Jurkat, Clone E6-1 (cell line): ENCODE measurements around the gene RBMS3.

ENCODE experiments used
- DNase-seq: peaks from one replicate; pipeline ENCODE4 v3.0.0-alpha.2; 2011; ENCODE audit warnings: low read depth, low spot score
- H3K4me3 ChIP-seq: 2 replicates; pipeline ENCODE4 v1.5.1; 2011; ENCODE audit warnings: mild to moderate bottlenecking, low read length, control low read depth, moderate library complexity

RBMS3 gene

DNA sequence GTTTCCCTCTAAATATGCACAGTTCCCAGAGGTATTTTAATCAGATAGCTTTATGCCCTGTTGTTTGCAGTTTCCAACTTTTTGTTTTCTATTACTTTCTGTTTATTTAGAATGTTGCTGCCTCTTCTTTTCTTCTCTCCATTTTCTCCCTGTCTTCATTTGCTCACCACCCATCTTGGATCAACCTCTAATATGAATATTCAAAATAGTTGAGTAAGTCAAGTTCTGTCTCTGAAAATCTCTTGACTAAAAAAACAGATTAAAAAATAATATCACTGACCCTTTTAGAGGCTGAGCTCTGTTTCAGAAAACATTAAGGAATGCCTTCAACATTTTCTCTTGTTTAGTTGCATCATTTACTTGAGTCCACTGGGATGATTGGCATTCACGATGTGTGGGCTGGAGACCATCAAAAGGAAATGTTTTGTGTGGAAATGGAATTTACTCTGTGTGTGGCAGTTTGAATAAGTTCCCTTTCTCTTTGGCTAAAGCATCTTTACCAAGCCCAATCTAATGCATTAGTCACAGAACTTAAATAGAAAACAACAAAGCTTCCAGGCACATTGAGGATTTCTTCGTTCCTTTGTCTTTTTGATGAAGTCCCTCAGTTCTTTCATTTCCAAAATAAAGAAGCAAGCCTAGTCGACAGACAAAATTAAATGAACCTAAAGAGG, 691.6 kb downstream of the RBMS3 start:
- DNase-seq, result no peak
- H3K4me3 ChIP-seq, result no peak overlapping the region

DNA sequence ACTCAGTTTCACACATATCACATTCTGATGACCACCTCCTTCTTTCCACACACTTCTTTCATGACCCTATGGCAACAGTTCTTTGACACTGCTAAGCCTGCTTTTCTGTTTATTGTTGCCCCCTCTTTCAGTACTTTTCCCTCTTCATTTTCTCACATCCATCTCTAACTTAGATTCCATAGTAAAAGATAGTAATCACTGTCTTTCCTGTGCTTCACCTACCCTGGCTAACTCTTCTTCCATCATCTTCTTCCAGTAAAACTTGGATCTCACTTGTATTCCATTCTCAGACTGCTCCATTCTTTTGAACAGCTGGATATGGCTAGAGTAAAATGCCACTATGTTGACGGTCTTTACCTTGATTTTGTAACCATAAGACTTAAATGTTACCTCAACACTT, 692.9 kb downstream of the RBMS3 start:
- no peak overlapping the region for H3K4me3 ChIP-seq
- no peak for DNase-seq

DNA sequence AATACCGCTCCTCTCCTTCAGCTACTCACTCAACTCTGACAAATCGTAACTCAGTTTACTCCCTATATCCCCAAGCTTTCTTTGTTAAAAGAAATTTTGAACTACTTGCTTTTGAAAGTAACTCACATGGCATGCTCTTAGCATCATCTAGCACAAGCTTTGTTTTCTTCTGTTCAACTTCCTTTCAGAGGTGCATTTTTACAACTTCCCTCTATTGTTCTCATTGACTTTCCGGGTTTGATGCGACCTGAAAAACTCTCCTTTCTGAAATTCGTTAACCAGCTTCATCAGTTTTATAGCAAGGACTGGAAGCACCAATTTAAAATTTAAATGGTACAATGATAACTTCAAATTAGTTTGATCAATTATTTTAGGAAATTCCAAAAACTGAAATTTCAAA, 696.0 kb downstream of the RBMS3 start:
- DNase-seq, result no peak
- H3K4me3 ChIP-seq, result no peak overlapping the region

- no peak overlapping the region for H3K4me3 ChIP-seq
- DNase-seq, result no peak
Observed at GRCh38 chr3:29977360-29977759, 696.5 kb downstream of the RBMS3 start.

GRCh38 chr3:29978036-29978435, 697.2 kb downstream of the RBMS3 start:
- no peak overlapping the region for H3K4me3 ChIP-seq
- DNase-seq, result no peak

DNA sequence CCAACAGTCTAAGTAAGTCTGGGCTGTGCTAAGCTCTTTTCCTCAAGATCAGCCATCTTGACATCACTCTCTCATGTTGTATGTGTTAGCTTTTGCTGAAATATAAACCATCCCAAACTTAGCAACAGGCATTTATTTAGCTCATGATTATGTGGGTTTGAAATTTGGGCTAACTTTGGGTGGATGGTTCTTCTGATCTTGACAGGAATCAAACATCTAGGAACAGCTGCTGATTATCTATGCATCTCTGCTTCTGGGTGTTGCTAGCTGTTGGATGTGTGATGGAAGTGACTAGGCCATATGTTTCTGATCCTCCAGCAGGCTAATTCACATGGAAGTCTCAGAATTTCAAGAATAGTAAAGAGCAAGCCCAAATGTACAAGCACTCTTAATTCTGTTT, 710.3 kb downstream of the RBMS3 start:
- DNase-seq, result no peak

DNA sequence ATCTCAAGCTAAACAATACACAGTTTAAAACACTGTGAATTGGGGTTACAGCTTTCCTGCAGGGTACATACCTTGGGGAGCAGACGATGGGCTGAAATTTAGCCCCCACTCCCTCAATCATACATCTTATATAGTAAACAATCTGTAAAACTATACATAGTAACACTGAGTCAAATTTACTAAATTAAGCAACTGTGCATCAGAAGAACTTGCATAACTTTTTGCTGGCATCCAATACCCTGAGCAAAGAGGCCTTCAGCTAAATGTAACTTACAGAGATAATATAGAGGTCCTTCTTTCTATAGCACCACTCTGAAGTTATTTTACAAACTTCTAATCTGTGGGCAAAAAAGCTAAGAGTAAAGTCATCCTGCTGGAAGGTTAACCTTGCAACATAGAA, 721.9 kb downstream of the RBMS3 start:
- no peak for DNase-seq

More for the DNA sequence above, 710.3 kb downstream of the RBMS3 start:
- no peak overlapping the region for H3K4me3 ChIP-seq

GRCh38 chr3:30003741-30004140, 722.9 kb downstream of the RBMS3 start:
- no peak for DNase-seq

More for the DNA sequence above, 721.9 kb downstream of the RBMS3 start:
- H3K4me3 ChIP-seq, result no peak overlapping the region

GRCh38 chr3:30004481-30004880, 723.6 kb downstream of the RBMS3 start:
- DNase-seq, result no peak
- H3K4me3 ChIP-seq, result no peak overlapping the region

More at GRCh38 chr3:30003741-30004140, 722.9 kb downstream of the RBMS3 start:
- H3K4me3 ChIP-seq, result no peak overlapping the region

DNA sequence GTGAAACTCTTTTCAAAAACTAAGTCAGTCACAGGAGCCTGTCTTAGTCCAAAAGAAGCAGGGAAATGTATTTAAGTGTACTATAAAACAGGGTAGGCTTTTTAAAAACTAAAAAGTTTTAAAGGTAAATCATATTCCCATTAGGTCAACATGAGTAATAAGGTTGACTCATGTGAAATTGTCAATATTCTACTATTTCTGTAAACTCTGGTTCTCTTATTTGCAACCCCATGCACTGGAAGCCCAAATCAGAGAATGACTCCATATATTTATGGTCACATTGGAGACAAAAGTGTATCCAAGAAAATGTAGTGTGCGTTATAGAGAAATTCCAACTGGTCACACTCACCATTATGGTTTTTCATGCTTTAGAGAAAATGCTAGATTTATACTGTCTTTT, 725.2 kb downstream of the RBMS3 start:
- no peak for DNase-seq
- no peak overlapping the region for H3K4me3 ChIP-seq

DNA sequence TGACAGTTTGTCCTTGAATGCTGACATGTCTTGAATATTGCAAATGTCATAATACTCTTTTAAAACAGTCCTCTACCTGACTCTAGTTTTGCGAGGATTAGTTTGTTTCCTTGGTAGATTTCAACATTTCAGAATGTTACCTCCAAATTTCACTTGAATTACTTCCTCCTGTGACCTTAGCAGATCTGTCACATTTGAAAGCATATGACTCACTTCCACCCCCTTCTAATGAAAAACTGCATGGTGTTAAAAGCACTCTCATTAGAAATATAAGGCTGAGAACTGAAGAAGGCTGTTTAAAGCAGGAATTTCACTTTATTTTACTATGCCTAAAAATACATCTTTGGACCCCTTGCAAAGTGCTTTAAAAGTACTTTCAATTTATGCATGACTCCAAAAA, 726.8 kb downstream of the RBMS3 start:
- no peak overlapping the region for H3K4me3 ChIP-seq
- DNase-seq, result no peak

DNA sequence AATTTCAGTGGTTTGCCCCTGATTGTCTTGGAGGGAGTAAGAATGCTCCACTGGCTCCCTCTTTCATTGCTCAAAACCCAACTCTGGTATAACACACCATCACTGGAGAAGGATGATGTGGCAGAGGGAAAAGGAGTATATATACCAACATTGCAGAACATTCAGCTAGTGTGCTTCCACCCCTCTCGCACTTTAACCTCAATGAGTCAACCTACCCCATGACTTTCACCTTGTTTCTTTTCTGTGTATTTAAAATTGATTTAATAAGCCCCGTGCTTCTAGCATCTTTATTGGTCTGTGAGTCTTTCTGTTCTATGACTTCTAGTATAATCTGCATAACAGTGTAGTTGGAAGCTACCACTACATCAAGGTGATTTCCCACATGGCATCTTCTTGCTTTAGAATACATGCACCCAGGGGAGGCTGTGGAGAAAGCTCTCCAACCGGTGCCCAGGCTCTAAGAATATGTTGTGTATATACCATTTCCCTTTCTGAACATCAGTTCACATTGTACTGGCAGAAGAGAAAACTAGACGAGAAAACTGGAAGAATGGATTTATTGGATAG, 730.4 kb downstream of the RBMS3 start:
- no peak for DNase-seq
- no peak overlapping the region for H3K4me3 ChIP-seq

- DNase-seq, result peak; percentile 33
- H3K4me3 ChIP-seq, result no peak overlapping the region
Observed at GRCh38 chr3:30012941-30013543, 732.2 kb downstream of the RBMS3 start.

DNA sequence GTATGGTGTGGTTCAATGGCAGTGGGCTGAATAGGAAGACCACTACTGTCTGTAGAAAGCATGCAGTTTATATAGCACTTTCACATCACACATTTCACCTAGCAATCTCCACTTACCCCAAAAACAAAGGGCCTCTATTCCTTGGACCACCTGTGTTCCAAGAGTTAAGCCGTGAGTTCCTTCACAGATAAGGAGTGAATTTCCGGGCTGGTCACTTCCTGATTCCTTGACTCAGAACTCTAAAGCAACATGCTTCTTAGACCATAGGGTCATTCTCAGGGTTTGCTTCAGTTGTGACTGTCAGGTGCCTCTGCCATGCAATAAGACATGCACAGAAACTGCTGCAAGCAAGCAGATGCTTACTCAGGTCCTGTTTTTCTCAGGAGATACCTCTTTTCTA, 737.0 kb downstream of the RBMS3 start:
- no peak for DNase-seq
- no peak overlapping the region for H3K4me3 ChIP-seq

DNA sequence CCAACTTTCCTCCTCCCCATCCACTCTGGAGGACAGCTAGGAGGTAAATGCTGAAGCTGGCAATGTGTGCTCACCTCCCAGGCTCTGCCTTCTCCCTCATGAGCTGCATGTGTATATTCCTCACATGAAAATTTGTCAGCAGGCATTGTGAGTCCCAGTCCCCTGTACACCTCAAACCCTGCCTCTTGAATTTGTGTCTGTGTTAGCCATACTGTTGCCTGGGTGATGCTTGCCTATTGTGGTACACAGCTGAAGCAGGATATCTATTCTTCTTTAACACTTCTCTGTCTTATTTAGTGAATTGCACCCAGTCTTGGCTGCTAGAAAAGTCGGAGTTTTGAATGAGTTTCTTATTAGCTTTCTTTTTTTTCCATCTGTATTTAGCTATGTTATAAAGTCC, 739.5 kb downstream of the RBMS3 start:
- no peak overlapping the region for H3K4me3 ChIP-seq
- no peak for DNase-seq

- no peak overlapping the region for H3K4me3 ChIP-seq
- no peak for DNase-seq
Observed at GRCh38 chr3:30024466-30024865, 743.6 kb downstream of the RBMS3 start.

DNA sequence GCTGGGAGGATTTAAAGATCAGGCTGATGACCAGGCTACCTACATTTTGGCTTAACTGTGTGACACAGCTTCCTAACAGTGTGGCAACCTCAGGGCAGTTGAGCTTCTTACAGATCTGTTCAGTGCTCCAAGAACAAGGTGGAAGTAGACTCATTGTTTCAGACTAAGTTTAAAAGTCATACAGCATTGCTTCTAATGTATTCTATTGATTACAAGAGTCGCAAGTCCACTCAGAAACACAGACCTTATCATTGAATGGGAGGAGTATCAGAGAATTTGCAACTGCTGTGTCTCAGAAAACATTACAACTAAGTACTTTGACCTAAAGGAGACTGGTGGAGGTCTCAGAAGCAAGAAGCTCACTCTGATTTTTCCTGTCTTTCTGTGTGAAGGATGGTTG, 746.0 kb downstream of the RBMS3 start:
- no peak for DNase-seq
- H3K4me3 ChIP-seq, result no peak overlapping the region

DNA sequence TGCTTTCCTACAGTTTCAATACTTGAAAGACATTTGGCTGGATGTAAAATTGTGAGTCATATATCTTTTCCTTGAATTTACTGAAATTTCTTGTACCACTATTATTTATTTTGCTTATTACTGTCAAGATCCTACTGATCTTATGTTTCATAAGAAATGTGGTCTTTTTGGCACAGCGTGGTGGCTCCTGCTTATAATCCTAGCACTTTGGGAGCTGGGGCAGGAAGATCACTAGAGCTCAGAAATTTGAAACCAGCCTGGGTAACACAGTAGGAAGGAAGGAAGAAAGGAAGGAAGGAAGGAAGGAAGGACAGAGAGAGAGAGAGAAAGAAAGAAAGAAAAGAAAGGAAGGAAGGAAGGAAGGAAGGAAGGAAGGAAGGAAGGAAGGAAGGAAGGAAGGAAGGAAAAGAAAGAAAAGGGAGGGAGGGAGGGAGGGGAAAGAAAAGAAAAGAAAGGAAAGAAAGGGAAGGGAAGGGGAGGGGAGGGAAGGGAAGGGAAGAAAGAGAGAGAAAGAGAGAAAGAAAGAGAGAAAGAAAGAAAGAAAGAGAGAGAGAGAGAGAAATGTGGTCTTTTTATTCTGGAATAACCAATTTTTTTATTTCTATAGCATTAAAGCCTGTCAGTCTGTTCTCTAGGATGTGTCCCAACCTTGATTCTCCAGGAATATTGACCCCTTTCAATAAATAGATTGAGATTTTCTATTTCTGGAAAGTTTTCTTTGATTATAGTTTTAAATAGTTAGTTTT, 753.5 kb downstream of the RBMS3 start:
- H3K4me3 ChIP-seq, result no peak overlapping the region
- DNase-seq, result no peak

- no peak for DNase-seq
- H3K4me3 ChIP-seq, result no peak overlapping the region
Observed at GRCh38 chr3:30035935-30036567, 755.2 kb downstream of the RBMS3 start.

- no peak overlapping the region for H3K4me3 ChIP-seq
- DNase-seq, result no peak
Observed at GRCh38 chr3:30040126-30040525, 759.3 kb downstream of the RBMS3 start.
